CD4-positive, alpha-beta memory T cell (primary cell): Measurements from ENCODE around the gene PHETA2. TPM values are rescaled to one million over a fixed set of nuclear protein-coding genes. Genes with fewer than 3 reads are reported as not detected.

Experiments used
- CTCF ChIA-PET: fragments of 350-600 bp; sonication (Branson Sonifier 250); formaldehyde crosslinking; loops from one replicate; lab custom pipeline; 2021; ENCODE audit warnings: inconsistent platforms; ENCODE audit not compliant: partially characterized antibody; lab: Charles Lee
- POLR2A ChIA-PET: fragments of 350-600 bp; sonication (Branson Sonifier 250); formaldehyde crosslinking; loops from one replicate; lab custom pipeline; 2021; ENCODE audit not compliant: partially characterized antibody; lab: Charles Lee
- DNase-seq, 5 donors: peaks; one replicate each; pipeline versions ENCODE4 v3.0.0 to v3.0.0-alpha.2; 2020 to 2022; ENCODE audit warnings: mixed read lengths in 1 of 5
- H3K27ac ChIP-seq: one replicate; pipeline ENCODE4 v1.7.0; 2013; ENCODE audit warnings: low read depth, low read length
- H3K27me3 ChIP-seq: 2 replicates; pipeline ENCODE4 v1.7.0; 2013; ENCODE audit warnings: mild to moderate bottlenecking, low read length, moderate library complexity; ENCODE audit not compliant: insufficient read depth
- H3K36me3 ChIP-seq: 2 replicates; pipeline ENCODE4 v1.7.0; 2013; ENCODE audit warnings: mild to moderate bottlenecking, low read length, moderate library complexity; ENCODE audit not compliant: insufficient read depth
- H3K4me1 ChIP-seq: 2 replicates; pipeline ENCODE4 v1.7.0; 2013; ENCODE audit warnings: mild to moderate bottlenecking, low read length, moderate library complexity; ENCODE audit not compliant: insufficient read depth
- H3K4me3 ChIP-seq, 2 donors: one replicate each; pipeline ENCODE4 v1.7.0; 2013; ENCODE audit warnings: low read length in 2 of 2, mild to moderate bottlenecking in 1 of 2
- H3K9me3 ChIP-seq, 2 donors: one replicate each; pipeline ENCODE4 v1.7.0; 2013; ENCODE audit warnings: low read length in 2 of 2, control low read depth in 1 of 2; ENCODE audit not compliant: control insufficient read depth in 1 of 2
- H3K27ac Mint-ChIP-seq, 7 donors: one replicate each; pipeline ENCODE4 v1.8.0; 2020 to 2021; ENCODE audit warnings: mixed read lengths in 7 of 7, mild to moderate bottlenecking in 6 of 7, inconsistent platforms in 3 of 7, moderate library complexity in 3 of 7
- H3K27me3 Mint-ChIP-seq, 2 donors: one replicate each; pipeline ENCODE4 v1.8.0; 2020 to 2021; ENCODE audit warnings: mixed read lengths in 2 of 2
- H3K36me3 Mint-ChIP-seq, 2 donors: one replicate each; pipeline ENCODE4 v1.8.0; 2020 to 2021; ENCODE audit warnings: mixed read lengths in 2 of 2, inconsistent platforms in 1 of 2, mild to moderate bottlenecking in 1 of 2
- H3K4me1 Mint-ChIP-seq, 4 donors: one replicate each; pipeline ENCODE4 v1.8.0; 2020 to 2021; ENCODE audit warnings: mixed read lengths in 4 of 4, mild to moderate bottlenecking in 1 of 4
- H3K4me3 Mint-ChIP-seq, 8 donors: one replicate each; pipeline ENCODE4 v1.8.0; 2020 to 2021; ENCODE audit warnings: mixed read lengths in 8 of 8, mild to moderate bottlenecking in 7 of 8, moderate library complexity in 6 of 8, inconsistent platforms in 3 of 8
- H3K9me3 Mint-ChIP-seq, 8 donors: one replicate each; pipeline ENCODE4 v1.8.0; 2020 to 2021; ENCODE audit warnings: mixed read lengths in 8 of 8, mild to moderate bottlenecking in 5 of 8, inconsistent platforms in 3 of 8, moderate library complexity in 1 of 8
- intact Hi-C: fragments of 100-400 bp; cut with micrococcal nuclease; formaldehyde crosslinking; loops from one replicate; pipeline ENCODE4 v1.15.1; 2023
- polyA plus RNA-seq, 2 donors: library from polyadenylated mRNA; unstranded; fragments of 300-500 nt; fragmentation: Illumina TruSeq; gene quantifications; one replicate each; pipeline ENCODE4 v1.2.3, GENCODE V29; 2021
- total RNA-seq, 2 experiments: library from RNA; stranded (reverse); gene quantifications; one replicate each; pipeline ENCODE4 v1.2.3, GENCODE V29; 2021

Gene PHETA2
- 1 to 10 TPM; 1.7 to 1.9 TPM for total RNA-seq
- 1 to 10 TPM in 1 of 2 donors, under 1 TPM in 1; 0.69 to 1.6 TPM for polyA plus RNA-seq

- peak within 1 kb of the TSS; percentile 62 to 81 (median 74) for H3K4me3 Mint-ChIP-seq
- peaks cover 21 to 61% (median 37%) of the 10 kb centered on the region in 4 donors for H3K4me1 Mint-ChIP-seq
- peak; percentile 39 to 64 (median 50) for DNase-seq
- peak within 1 kb of the TSS; percentile 47 to 89 (median 74) for H3K27ac Mint-ChIP-seq
- Histone ChIP-seq H3K36me3 (no peaks in the 10 kb centered on the region), H3K27ac (peak within 1 kb of the TSS; percentile 57), H3K4me1 (peaks cover 50% of the 10 kb centered on the region), H3K4me3 (peak within 1 kb of the TSS in 1 of 2 donors; percentile 33), H3K9me3 (no peaks in the 10 kb centered on the region), H3K27me3 (no peaks in the 10 kb centered on the region)
- no peaks in the 10 kb centered on the region for H3K27me3 Mint-ChIP-seq
- intact Hi-C loops = loop anchor here (5.0 to 10.0 kb wide), 3 partner anchors 107 to 541 kb away; partner anchors contain the start of genes POLDIP3, SEPTIN3 and SNU13
- H3K36me3 Mint-ChIP-seq = peaks cover 0 to 3% of the 10 kb centered on the region in 2 donors
- POLR2A ChIA-PET = interaction anchor here (0.6 to 1.6 kb wide), 3 partner anchors 16 to 243 kb away, joined by 4 to 17 read pairs (median 5); partner anchors contain the start of gene NDUFA6
- CTCF ChIA-PET = interaction anchor here (1.6 kb wide), 1 partner anchor 76 kb away, joined by 5 read pairs; the partner anchor contains the start of gene WBP2NL
- no peaks in the 10 kb centered on the region for H3K9me3 Mint-ChIP-seq
These were observed at the start of gene PHETA2 for GRCh38 chr22:42074132-42074811. Gene PHETA2 (plus strand): TSS chr22:42074248. CDS start chr22:42077294, 3,046 bp downstream.

- Mint-ChIP-seq H3K27me3 (no peaks in the 10 kb centered on the region), H3K27ac (no peak overlapping the region), H3K9me3 (no peaks in the 10 kb centered on the region), H3K4me3 (no peak overlapping the region), H3K4me1 (peaks cover 7 to 16% (median 13%) of the 10 kb centered on the region in 4 donors), H3K36me3 (no peaks in the 10 kb centered on the region)
- intact Hi-C loops = no loop called here
- Histone ChIP-seq H3K4me3 (no peak overlapping the region), H3K4me1 (peaks cover 13% of the 10 kb centered on the region), H3K9me3 (no peaks in the 10 kb centered on the region), H3K36me3 (no peaks in the 10 kb centered on the region), H3K27me3 (no peaks in the 10 kb centered on the region), H3K27ac (no peak overlapping the region)
- CTCF ChIA-PET = interaction anchor here (0.7 to 0.8 kb wide), 2 partner anchors 9 to 19 kb away, joined by 3 to 4 read pairs; no protein-coding TSS in a partner anchor
- POLR2A ChIA-PET = interaction anchor here (1.1 to 1.4 kb wide), 2 partner anchors 55 to 65 kb away, joined by 4 to 5 read pairs; partner anchors contain the start of gene NDUFA6
- DNase-seq = no peak
These were observed 48.6 kb upstream of the PHETA2 start for GRCh38 chr22:42025421-42025820.

- ChIA-PET POLR2A (no interaction called here), CTCF (no interaction called here)
- Histone ChIP-seq H3K27me3 (no peaks in the 10 kb centered on the region), H3K9me3 (no peaks in the 10 kb centered on the region), H3K36me3 (no peaks in the 10 kb centered on the region), H3K4me3 (no peak overlapping the region), H3K4me1 (peaks cover 24% of the 10 kb centered on the region), H3K27ac (no peak overlapping the region)
- H3K27me3 Mint-ChIP-seq = no peaks in the 10 kb centered on the region
- H3K4me3 Mint-ChIP-seq = no peak overlapping the region
- no peak overlapping the region for H3K27ac Mint-ChIP-seq
- peaks cover 12 to 29% (median 18%) of the 10 kb centered on the region in 4 donors for H3K4me1 Mint-ChIP-seq
- no peak for DNase-seq
- no peaks in the 10 kb centered on the region for H3K36me3 Mint-ChIP-seq
- H3K9me3 Mint-ChIP-seq = no peaks in the 10 kb centered on the region
- intact Hi-C loops = no loop called here
These were observed 47.3 kb upstream of the PHETA2 start for GRCh38 chr22:42026705-42027104.

- Mint-ChIP-seq H3K27me3 (no peaks in the 10 kb centered on the region), H3K36me3 (peaks cover 7 to 13% of the 10 kb centered on the region in 2 donors), H3K27ac (peak overlapping the region in 1 of 7 donors; percentile 57), H3K4me3 (no peak overlapping the region), H3K4me1 (peaks cover 3 to 15% (median 7%) of the 10 kb centered on the region in 4 donors), H3K9me3 (peaks cover 0 to 24% (median 7%) of the 10 kb centered on the region in 8 donors)
- intact Hi-C loops = no loop called here
- no peak overlapping the region for H3K27ac ChIP-seq
- CTCF ChIA-PET = interaction anchor here (1.1 kb wide), 1 partner anchor 58 kb away, joined by 3 read pairs; no protein-coding TSS in a partner anchor
- H3K4me1 ChIP-seq = peaks cover 11% of the 10 kb centered on the region
- no peaks in the 10 kb centered on the region for H3K9me3 ChIP-seq
- POLR2A ChIA-PET = no interaction called here
- DNase-seq = no peak
- H3K27me3 ChIP-seq = no peaks in the 10 kb centered on the region
- H3K36me3 ChIP-seq = no peaks in the 10 kb centered on the region
- no peak overlapping the region for H3K4me3 ChIP-seq
These were observed 40.5 kb upstream of the PHETA2 start for GRCh38 chr22:42033263-42034181.

DNA sequence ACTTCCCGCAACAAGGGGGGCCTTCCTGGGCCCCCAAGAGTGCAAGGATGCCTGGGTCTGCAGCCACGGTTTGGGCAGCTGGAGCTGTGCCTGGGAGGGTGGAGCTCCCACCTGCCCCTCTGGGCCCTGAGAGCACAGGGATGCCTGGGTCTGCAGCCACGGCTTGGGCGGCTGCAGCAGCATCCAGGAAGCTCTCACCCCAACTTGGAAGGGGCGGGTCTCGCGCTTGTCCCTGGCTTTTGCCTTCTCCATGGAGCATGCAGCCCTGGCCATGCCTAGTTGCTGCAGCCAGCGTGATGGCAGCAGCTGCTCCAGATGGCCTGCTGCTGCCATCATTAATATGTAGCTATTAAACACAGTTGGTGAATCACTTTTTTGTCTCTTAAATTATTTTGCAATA, 38.8 kb upstream of the PHETA2 start:
- Histone ChIP-seq H3K9me3 (no peaks in the 10 kb centered on the region), H3K4me3 (no peak overlapping the region), H3K27ac (no peak overlapping the region), H3K4me1 (peaks cover 11% of the 10 kb centered on the region), H3K27me3 (no peaks in the 10 kb centered on the region), H3K36me3 (no peaks in the 10 kb centered on the region)
- Mint-ChIP-seq H3K4me1 (peaks cover 4 to 15% (median 7%) of the 10 kb centered on the region in 4 donors), H3K4me3 (no peak overlapping the region), H3K27ac (no peak overlapping the region), H3K9me3 (peaks cover 0 to 24% (median 7%) of the 10 kb centered on the region in 8 donors), H3K27me3 (no peaks in the 10 kb centered on the region), H3K36me3 (peaks cover 7 to 13% of the 10 kb centered on the region in 2 donors)
- ChIA-PET POLR2A (no interaction called here), CTCF (no interaction called here)
- intact Hi-C loops = no loop called here
- DNase-seq = no peak

DNA sequence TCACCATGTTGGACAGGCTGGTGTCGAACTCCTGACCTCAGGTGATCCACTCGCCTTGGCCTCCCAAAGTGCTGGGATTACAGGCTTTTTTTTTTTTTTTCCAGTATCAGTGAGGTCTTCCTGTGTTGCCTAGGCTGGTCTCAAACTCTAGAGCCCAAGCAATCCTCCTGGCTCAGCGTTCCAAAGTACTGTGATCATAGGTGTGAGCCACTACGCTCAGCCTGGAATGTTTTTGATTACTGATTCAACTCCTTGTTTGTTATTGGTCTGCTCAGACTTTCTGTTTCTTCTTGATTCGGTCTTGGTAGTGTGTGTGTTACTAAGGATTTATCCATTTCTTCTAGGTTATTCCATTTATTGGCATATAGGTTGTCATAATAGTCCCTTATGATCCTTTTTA, 34.8 kb upstream of the PHETA2 start:
- H3K4me3 Mint-ChIP-seq = no peak overlapping the region
- H3K4me1 Mint-ChIP-seq = peaks cover 0 to 1% (median 0%) of the 10 kb centered on the region in 4 donors
- H3K9me3 ChIP-seq = peaks cover 0 to 7% of the 10 kb centered on the region in 2 donors
- intact Hi-C loops = no loop called here
- H3K27me3 ChIP-seq = no peaks in the 10 kb centered on the region
- peaks cover 0 to 30% (median 18%) of the 10 kb centered on the region in 8 donors for H3K9me3 Mint-ChIP-seq
- H3K27me3 Mint-ChIP-seq = no peaks in the 10 kb centered on the region
- H3K4me1 ChIP-seq = no peaks in the 10 kb centered on the region
- H3K27ac ChIP-seq = no peak overlapping the region
- H3K4me3 ChIP-seq = no peak overlapping the region
- ChIA-PET POLR2A (no interaction called here), CTCF (no interaction called here)
- DNase-seq = no peak
- H3K36me3 Mint-ChIP-seq = peaks cover 5 to 13% of the 10 kb centered on the region in 2 donors
- no peaks in the 10 kb centered on the region for H3K36me3 ChIP-seq
- H3K27ac Mint-ChIP-seq = peak overlapping the region in 1 of 7 donors; percentile 61
